C4-2B (cell line): ENCODE measurements around the gene CRACDL.

ENCODE experiments used
- H3K27ac ChIP-seq: fragments of 450-650 bp; 2 replicates; pipeline ENCODE4 v1.5.1; 2017
- CTCF ChIP-seq: fragments of 450-650 bp; conservative IDR thresholded peaks from 2 replicates; pipeline ENCODE4 v1.5.1; 2017; ENCODE audit warnings: mild to moderate bottlenecking
- ZFX ChIP-seq: fragments of 450-650 bp; IDR thresholded peaks from 2 replicates; pipeline ENCODE4 v1.6.1; 2017

CRACDL gene

GRCh38 chr2:98801921-98802321, 134.1 kb downstream of the CRACDL start:
- TF ChIP-seq CTCF, result no peak
- no peak for TF ChIP-seq ZFX
- no peak overlapping the region for H3K27ac ChIP-seq

GRCh38 chr2:98801286-98801685, 134.7 kb downstream of the CRACDL start:
- H3K27ac ChIP-seq, result no peak overlapping the region
- TF ChIP-seq ZFX, result no peak
- no peak for TF ChIP-seq CTCF

GRCh38 chr2:98800330-98801064, 135.5 kb downstream of the CRACDL start:
- 0 out of 2 replicates have a peak overlapping the region, but pooled peaks have one; percentile 16 for H3K27ac ChIP-seq
- no peak for TF ChIP-seq ZFX
- TF ChIP-seq CTCF, result no peak

GRCh38 chr2:98799375-98800329, 136.4 kb downstream of the CRACDL start:
- no peak for TF ChIP-seq ZFX
- no peak for TF ChIP-seq CTCF
- 0 out of 2 replicates have a peak overlapping the region, but pooled peaks have one; percentile 16 for H3K27ac ChIP-seq

- TF ChIP-seq ZFX (no peak), CTCF (no peak)
- H3K27ac ChIP-seq, result no peak overlapping the region
These were observed 139.1 kb downstream of the CRACDL start for GRCh38 chr2:98796775-98797544.

GRCh38 chr2:98795891-98796676, 139.9 kb downstream of the CRACDL start:
- no peak overlapping the region for H3K27ac ChIP-seq
- TF ChIP-seq CTCF (no peak), ZFX (no peak)
